ENCODE results near the gene HACE1. TPM values are rescaled to one million over a fixed set of nuclear protein-coding genes. Genes with fewer than 3 reads are reported as not detected.

HACE1 gene
- total RNA-seq, 2 experiments from 2014 or later, result 7.4 to 8.2 TPM

GRCh38 chr6:104702126-104702841, 157.4 kb downstream of the HACE1 start:
- no peaks in the 10 kb centered on the region for H3K36me3 Mint-ChIP-seq (ENCODE audit: low read depth)
- Histone ChIP-seq H3K36me3 (ENCODE audit: insufficient read depth, low read length) (no peaks in the 10 kb centered on the region), H3K27ac (ENCODE audit: low read depth in 1 of 2, low read length in 2 of 2) (no peak overlapping the region), H3K27me3 (ENCODE audit: control insufficient read depth in 1 of 2, insufficient read depth in 2 of 2, low read length in 2 of 2) (no peaks in the 10 kb centered on the region), H3K4me1 (ENCODE audit: insufficient read depth, low read length) (peaks cover 14% of the 10 kb centered on the region), H3K9me3 (ENCODE audit: control insufficient read depth in 1 of 2, insufficient read depth in 1 of 2, low read length in 2 of 2) (no peaks in the 10 kb centered on the region), H3K4me3 (ENCODE audit: low read length) (no peak overlapping the region)
- no peak for TF ChIP-seq CTCF (IDR thresholded peaks at IDR 0.05)
- ChIA-PET POLR2A (no interaction called here), CTCF (no interaction called here)
- no peak for DNase-seq
- no peak overlapping the region for H3K27ac Mint-ChIP-seq
- ATAC-seq (ENCODE audit: poor library complexity), result no peak
- intact Hi-C loops (cut with DNase I, micrococcal nuclease), result no loop called here
- H3K27me3 Mint-ChIP-seq, result no peaks in the 10 kb centered on the region
- H3K4me1 Mint-ChIP-seq (ENCODE audit: low read depth), result peaks cover 55% of the 10 kb centered on the region
- no peak overlapping the region for H3K4me3 Mint-ChIP-seq
- H3K9me3 Mint-ChIP-seq, result no peaks in the 10 kb centered on the region

- CTCF ChIA-PET, result no interaction called here
- no peaks in the 10 kb centered on the region for H3K27me3 Mint-ChIP-seq
- DNase-seq, result no peak
- Histone ChIP-seq H3K27ac (ENCODE audit: low read depth in 1 of 2, low read length in 2 of 2) (no peak overlapping the region), H3K9me3 (ENCODE audit: control insufficient read depth in 1 of 2, insufficient read depth in 1 of 2, low read length in 2 of 2) (no peaks in the 10 kb centered on the region), H3K4me1 (ENCODE audit: insufficient read depth, low read length) (peaks cover 14% of the 10 kb centered on the region), H3K27me3 (ENCODE audit: control insufficient read depth in 1 of 2, insufficient read depth in 2 of 2, low read length in 2 of 2) (no peaks in the 10 kb centered on the region), H3K4me3 (ENCODE audit: low read length) (no peak overlapping the region), H3K36me3 (ENCODE audit: insufficient read depth, low read length) (no peaks in the 10 kb centered on the region)
- H3K36me3 Mint-ChIP-seq (ENCODE audit: low read depth), result no peaks in the 10 kb centered on the region
- ATAC-seq (ENCODE audit: poor library complexity), result no peak
- no peaks in the 10 kb centered on the region for H3K9me3 Mint-ChIP-seq
- H3K4me3 Mint-ChIP-seq, result no peak overlapping the region
- H3K4me1 Mint-ChIP-seq (ENCODE audit: low read depth), result peaks cover 51% of the 10 kb centered on the region
- POLR2A ChIA-PET, result no interaction called here
- H3K27ac Mint-ChIP-seq, result no peak overlapping the region
- intact Hi-C loops (cut with DNase I, micrococcal nuclease), result no loop called here
- TF ChIP-seq CTCF (IDR thresholded peaks at IDR 0.05), result no peak
Measured at GRCh38 chr6:104700371-104701185, 159.1 kb downstream of the HACE1 start.

GRCh38 chr6:104699593-104700329, 160.0 kb downstream of the HACE1 start:
- H3K4me3 Mint-ChIP-seq, result no peak overlapping the region
- TF ChIP-seq CTCF (IDR thresholded peaks at IDR 0.05), result no peak
- H3K4me3 ChIP-seq (ENCODE audit: low read length), result no peak overlapping the region
- H3K27ac ChIP-seq (ENCODE audit: low read depth in 1 of 2, low read length in 2 of 2), result no peak overlapping the region
- H3K27me3 Mint-ChIP-seq, result no peaks in the 10 kb centered on the region
- no peak overlapping the region for H3K27ac Mint-ChIP-seq
- no peaks in the 10 kb centered on the region for H3K9me3 Mint-ChIP-seq
- H3K9me3 ChIP-seq (ENCODE audit: control insufficient read depth in 1 of 2, insufficient read depth in 1 of 2, low read length in 2 of 2), result no peaks in the 10 kb centered on the region
- intact Hi-C loops (cut with DNase I, micrococcal nuclease), result no loop called here
- DNase-seq (no peak), ATAC-seq (ENCODE audit: poor library complexity) (no peak)
- POLR2A ChIA-PET, result no interaction called here
- no peaks in the 10 kb centered on the region for H3K27me3 ChIP-seq (ENCODE audit: control insufficient read depth in 1 of 2, insufficient read depth in 2 of 2, low read length in 2 of 2)
- no peaks in the 10 kb centered on the region for H3K36me3 Mint-ChIP-seq (ENCODE audit: low read depth)
- H3K4me1 ChIP-seq (ENCODE audit: insufficient read depth, low read length), result peaks cover 12% of the 10 kb centered on the region
- H3K4me1 Mint-ChIP-seq (ENCODE audit: low read depth), result peaks cover 49% of the 10 kb centered on the region
- no peaks in the 10 kb centered on the region for H3K36me3 ChIP-seq (ENCODE audit: insufficient read depth, low read length)
- CTCF ChIA-PET, result no interaction called here
